Neural cell (in vitro differentiated cells): ENCODE data around the gene SGMS2. TPM values are rescaled to one million over a fixed set of nuclear protein-coding genes. Genes with fewer than 3 reads are reported as not detected.

Experiments
- H2AFZ ChIP-seq: fragments of 200-600, 300-800 bp; sonication (generic), shearing (Covaris generic); 2 replicates; pipeline ENCODE4 v1.6.0; 2014; ENCODE audit warnings: low read depth, mild to moderate bottlenecking, antibody characterized with exemption, low read length, moderate library complexity
- H3F3A ChIP-seq: fragments of 200-600 bp; shearing (Covaris generic); 2 replicates; pipeline ENCODE4 v1.6.1; 2016; ENCODE audit warnings: mild to moderate bottlenecking, moderate library complexity, mixed read lengths, antibody characterized with exemption, low read length; ENCODE audit not compliant: insufficient read depth, poor library complexity, severe bottlenecking
- H3K27ac ChIP-seq: fragments of 200-600, 300-800 bp; sonication (generic), shearing (Covaris generic); 2 replicates; pipeline ENCODE4 v1.5.1; 2014; ENCODE audit warnings: mild to moderate bottlenecking, low read length, moderate library complexity
- H3K27me3 ChIP-seq: fragments of 300-800, 200-600 bp; sonication (generic), shearing (Covaris generic); 2 replicates; pipeline ENCODE4 v1.6.0; 2014; ENCODE audit warnings: mild to moderate bottlenecking, low read depth, low read length, moderate library complexity; ENCODE audit not compliant: insufficient read depth
- H3K36me3 ChIP-seq: fragments of 300-800, 200-600 bp; sonication (generic), shearing (Covaris generic); 2 replicates; pipeline ENCODE4 v1.5.1; 2014; ENCODE audit warnings: mild to moderate bottlenecking, antibody characterized with exemption, low read length, moderate library complexity; ENCODE audit not compliant: insufficient read depth
- H3K4me2 ChIP-seq: fragments of 300-800, 200-600 bp; sonication (generic), shearing (Covaris generic); 2 replicates; pipeline ENCODE4 v1.6.0; 2014; ENCODE audit warnings: mild to moderate bottlenecking, low read length
- H3K4me3 ChIP-seq: fragments of 300-800, 200-600 bp; sonication (generic), shearing (Covaris generic); 2 replicates; pipeline ENCODE4 v1.5.1; 2014; ENCODE audit warnings: mild to moderate bottlenecking, low read length, moderate library complexity
- H3K79me2 ChIP-seq: fragments of 200-600 bp; shearing (Covaris generic); replicated peaks from 2 replicates; pipeline ENCODE4 v1.6.0; 2014; ENCODE audit warnings: mild to moderate bottlenecking, low read length, moderate library complexity; ENCODE audit not compliant: insufficient read depth
- H3K9ac ChIP-seq: fragments of 300-800, 200-600 bp; sonication (generic), shearing (Covaris generic); 2 replicates; pipeline ENCODE4 v1.6.1; 2016; ENCODE audit warnings: mild to moderate bottlenecking, low read length, mixed read lengths
- H3K9me2 ChIP-seq: fragments of 200-600 bp; shearing (Covaris generic); 2 replicates; pipeline ENCODE4 v1.6.1; 2016; ENCODE audit warnings: mild to moderate bottlenecking, low read length, mixed read lengths; ENCODE audit not compliant: insufficient read depth
- H3K9me3 ChIP-seq: fragments of 200-600, 300-800 bp; sonication (generic), shearing (Covaris generic); 2 replicates; pipeline ENCODE4 v1.6.1; 2016; ENCODE audit warnings: mild to moderate bottlenecking, mixed run types, low read length, moderate library complexity, mixed read lengths
- H4K20me1 ChIP-seq: fragments of 200-600 bp; shearing (Covaris generic); 2 replicates; pipeline ENCODE4 v1.6.1; 2016; ENCODE audit warnings: mild to moderate bottlenecking, mixed run types; ENCODE audit not compliant: insufficient read depth
- CTCF ChIP-seq: fragments of 450-650 bp; IDR thresholded peaks from 2 replicates; pipeline ENCODE4 v1.5.1; 2014; ENCODE audit warnings: antibody characterized with exemption, mild to moderate bottlenecking, moderate library complexity; ENCODE audit not compliant: poor library complexity, severe bottlenecking
- EP300 ChIP-seq: fragments of 450-650 bp; conservative IDR thresholded peaks from 2 replicates; pipeline ENCODE4 v1.6.1; 2014; ENCODE audit warnings: antibody characterized with exemption, mild to moderate bottlenecking, moderate library complexity; ENCODE audit not compliant: poor library complexity, severe bottlenecking
- EZH2 ChIP-seq: fragments of 200-600, 300-800 bp; shearing (Covaris generic), sonication (generic); IDR thresholded peaks from 2 replicates; pipeline ENCODE4 v1.6.1; 2014; ENCODE audit warnings: antibody characterized with exemption, low read length, borderline replicate concordance, mild to moderate bottlenecking; ENCODE audit not compliant: insufficient read depth, poor library complexity, severe bottlenecking
- MXI1 ChIP-seq: fragments of 450-650 bp; conservative IDR thresholded peaks from 2 replicates; pipeline ENCODE4 v1.6.1; 2014; ENCODE audit warnings: antibody characterized with exemption, mild to moderate bottlenecking; ENCODE audit not compliant: poor library complexity, severe bottlenecking
- POLR2AphosphoS5 ChIP-seq: IDR thresholded peaks from 2 replicates; pipeline ENCODE4 v1.6.1; 2012
- RAD21 ChIP-seq: fragments of 450-650 bp; conservative IDR thresholded peaks from 2 replicates; pipeline ENCODE4 v1.6.1; 2014; ENCODE audit warnings: antibody characterized with exemption, mild to moderate bottlenecking, moderate library complexity
- REST ChIP-seq: IDR thresholded peaks from 2 replicates; pipeline ENCODE4 v1.6.1; 2012; ENCODE audit warnings: borderline replicate concordance
- SMC3 ChIP-seq: fragments of 450-650 bp; conservative IDR thresholded peaks from 2 replicates; pipeline ENCODE4 v1.6.1; 2014; ENCODE audit warnings: antibody characterized with exemption, mild to moderate bottlenecking, moderate library complexity; ENCODE audit not compliant: poor library complexity
- TAF1 ChIP-seq: IDR thresholded peaks from 2 replicates; pipeline ENCODE4 v1.6.1; 2012; ENCODE audit warnings: low read depth
- polyA plus RNA-seq: library from polyadenylated mRNA; depleted of rRNA; stranded (reverse); fragments of >200 nt; gene quantifications from 2 replicates; pipeline ENCODE4 v1.2.3, GENCODE V29; 2014

The SGMS2 gene
- polyA plus RNA-seq, 1 donor from 2014 or later: 0.15 TPM

- no peak overlapping the region for H3K4me2 ChIP-seq
- no peaks in the 10 kb centered on the region for H3K36me3 ChIP-seq
- no peaks in the 10 kb centered on the region for H3K9me2 ChIP-seq
- H3F3A ChIP-seq: no peaks in the 10 kb centered on the region
- no peak overlapping the region for H3K27ac ChIP-seq
- H3K27me3 ChIP-seq: no peaks in the 10 kb centered on the region
- no peak overlapping the region for H3K4me3 ChIP-seq
- H3K9me3 ChIP-seq: no peaks in the 10 kb centered on the region
- no peak overlapping the region for H3K9ac ChIP-seq
- H3K79me2 ChIP-seq: no peaks in the 10 kb centered on the region
- no peak overlapping the region for H2AFZ ChIP-seq
- H4K20me1 ChIP-seq: no peaks in the 10 kb centered on the region
- TF ChIP-seq REST (no peak), RAD21 (no peak), POLR2AphosphoS5 (no peak), TAF1 (no peak), MXI1 (no peak)
These were observed 45.8 kb upstream of the SGMS2 start for GRCh38 chr4:107778784-107779530.

- Histone ChIP-seq H3K27ac (no peak overlapping the region), H4K20me1 (no peaks in the 10 kb centered on the region), H3K36me3 (no peaks in the 10 kb centered on the region), H3K9me3 (no peaks in the 10 kb centered on the region), H3F3A (no peaks in the 10 kb centered on the region), H3K4me2 (no peak overlapping the region), H3K9ac (no peak overlapping the region), H3K4me3 (no peak overlapping the region), H3K27me3 (no peaks in the 10 kb centered on the region), H3K9me2 (no peaks in the 10 kb centered on the region), H2AFZ (no peak overlapping the region), H3K79me2 (no peaks in the 10 kb centered on the region)
- TF ChIP-seq EP300 (no peak), CTCF (no peak), EZH2 (no peak)
These were observed 44.1 kb upstream of the SGMS2 start for GRCh38 chr4:107780665-107781064.

- Histone ChIP-seq H3K4me3 (no peak overlapping the region), H3K9me2 (no peaks in the 10 kb centered on the region), H3K36me3 (no peaks in the 10 kb centered on the region)
These were observed 32.8 kb upstream of the SGMS2 start for GRCh38 chr4:107791902-107792301.

More at GRCh38 chr4:107791902-107792301, 32.8 kb upstream of the SGMS2 start:
- no peaks in the 10 kb centered on the region for H3K27me3 ChIP-seq
- H3K9ac ChIP-seq: no peak overlapping the region
- H3K27ac ChIP-seq: no peak overlapping the region
- no peaks in the 10 kb centered on the region for H3F3A ChIP-seq
- H4K20me1 ChIP-seq: no peaks in the 10 kb centered on the region
- H3K4me2 ChIP-seq: no peak overlapping the region
- no peak for TF ChIP-seq EZH2
- TF ChIP-seq SMC3: no peak
- no peak for TF ChIP-seq TAF1
- TF ChIP-seq MXI1: no peak
- no peak for TF ChIP-seq CTCF
- no peak for TF ChIP-seq RAD21
- no peak for TF ChIP-seq POLR2AphosphoS5
- no peak for TF ChIP-seq EP300
- no peak for TF ChIP-seq REST
- no peak overlapping the region for H2AFZ ChIP-seq
- no peaks in the 10 kb centered on the region for H3K9me3 ChIP-seq
- H3K79me2 ChIP-seq: no peaks in the 10 kb centered on the region
